Gastroesophageal sphincter (tissue), 3 donors: ENCODE results near the gene CASTOR2.

Experiments
- EP300 ChIP-seq: sonication (generic); formaldehyde crosslinking; IDR thresholded peaks from one replicate; pipeline ENCODE4 v1.6.1; 2017; ENCODE audit warnings: antibody characterized with exemption, mild to moderate bottlenecking
- POLR2A ChIP-seq, 2 donors: fragments of 450-650 bp; IDR thresholded peaks; one replicate each; pipeline ENCODE4 v1.6.1; 2017; ENCODE audit warnings: antibody characterized with exemption in 2 of 2, mild to moderate bottlenecking in 2 of 2, moderate library complexity in 1 of 2
- POLR2AphosphoS5 ChIP-seq: sonication (generic); formaldehyde crosslinking; IDR thresholded peaks from one replicate; pipeline ENCODE4 v1.6.1; 2017; ENCODE audit warnings: antibody characterized with exemption
- TF ChIP-seq, protein P1 (sequence below), 4 experiments: fragments of 200-600 bp in 2 of 4; fragments of 450-650 bp in 2 of 4; sonication (generic) in 1 of 4; IDR thresholded peaks; one replicate each; pipeline ENCODE4 v1.5.1; 2017 to 2019; ENCODE audit warnings: antibody characterized with exemption in 4 of 4, mild to moderate bottlenecking in 2 of 4, moderate library complexity in 2 of 4

DNA sequence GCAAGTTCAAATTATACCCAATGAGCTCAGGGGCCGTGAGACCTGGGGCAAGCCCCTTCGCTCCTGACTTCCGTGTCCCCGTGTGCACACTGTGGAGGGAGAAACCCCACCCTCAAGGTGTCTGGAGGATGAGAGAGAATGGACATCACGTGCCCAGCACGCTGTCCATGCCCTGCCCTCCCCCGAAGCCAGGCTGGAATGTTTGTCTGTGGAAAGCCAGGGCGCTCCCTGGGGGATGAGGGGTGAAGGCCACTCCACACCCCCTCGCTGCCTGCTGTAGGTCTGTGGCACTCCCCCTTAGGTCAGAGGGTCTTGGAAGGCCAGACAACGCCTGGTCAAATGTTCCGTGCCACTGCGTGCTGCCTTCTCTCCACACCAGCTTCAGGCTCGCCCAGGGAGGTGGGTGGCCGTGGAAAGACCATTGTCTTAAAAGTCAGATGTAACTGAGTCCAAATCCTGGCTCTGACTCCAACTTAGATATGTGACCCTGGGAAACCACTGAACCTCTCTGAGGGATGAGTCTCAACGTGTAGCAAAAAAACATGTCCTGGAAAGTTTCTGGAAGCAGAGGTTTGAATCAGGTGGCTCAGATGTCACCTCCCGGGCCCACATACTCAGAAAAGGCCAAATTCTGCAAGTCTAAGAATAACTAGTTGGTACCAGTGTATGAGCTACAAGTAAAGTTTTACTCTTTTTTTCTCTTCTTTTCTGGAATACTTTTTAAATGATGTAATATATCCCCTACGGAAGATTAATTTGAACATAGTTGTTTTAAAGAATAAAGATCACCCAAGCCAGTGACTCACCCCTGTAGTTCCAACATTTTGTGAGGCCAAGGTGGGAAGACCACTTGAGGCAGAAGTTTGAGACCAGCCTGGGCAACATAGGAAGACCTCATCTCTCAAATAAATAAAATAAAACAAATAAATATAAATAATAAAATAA is 84.2 kb downstream of the CASTOR2 start:
- TF ChIP-seq EP300 (no peak), POLR2A (IDR thresholded peaks at IDR 0.05) (no peak), POLR2AphosphoS5 (no peak)
- TF ChIP-seq, protein P1, sequence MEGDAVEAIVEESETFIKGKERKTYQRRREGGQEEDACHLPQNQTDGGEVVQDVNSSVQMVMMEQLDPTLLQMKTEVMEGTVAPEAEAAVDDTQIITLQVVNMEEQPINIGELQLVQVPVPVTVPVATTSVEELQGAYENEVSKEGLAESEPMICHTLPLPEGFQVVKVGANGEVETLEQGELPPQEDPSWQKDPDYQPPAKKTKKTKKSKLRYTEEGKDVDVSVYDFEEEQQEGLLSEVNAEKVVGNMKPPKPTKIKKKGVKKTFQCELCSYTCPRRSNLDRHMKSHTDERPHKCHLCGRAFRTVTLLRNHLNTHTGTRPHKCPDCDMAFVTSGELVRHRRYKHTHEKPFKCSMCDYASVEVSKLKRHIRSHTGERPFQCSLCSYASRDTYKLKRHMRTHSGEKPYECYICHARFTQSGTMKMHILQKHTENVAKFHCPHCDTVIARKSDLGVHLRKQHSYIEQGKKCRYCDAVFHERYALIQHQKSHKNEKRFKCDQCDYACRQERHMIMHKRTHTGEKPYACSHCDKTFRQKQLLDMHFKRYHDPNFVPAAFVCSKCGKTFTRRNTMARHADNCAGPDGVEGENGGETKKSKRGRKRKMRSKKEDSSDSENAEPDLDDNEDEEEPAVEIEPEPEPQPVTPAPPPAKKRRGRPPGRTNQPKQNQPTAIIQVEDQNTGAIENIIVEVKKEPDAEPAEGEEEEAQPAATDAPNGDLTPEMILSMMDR (IDR thresholded peaks at IDR 0.05) = no peak
